ENCODE results near the gene LRRC57. TPM values are rescaled to one million over a fixed set of nuclear protein-coding genes. Genes with fewer than 3 reads are reported as not detected.

Gene LRRC57
- total and polyA plus RNA-seq, 2 of the 13 experiments (the other 11 are each of a cell fraction or from before 2014, with no cell fraction given): 5.8 to 14.8 TPM

- no peak for TF ChIP-seq PREB (CRISPR knock-in tag; IDR thresholded peaks at IDR 0.05)
- no peak; the same call in 1 of the 2 replicates for TF ChIP-seq ZNF235 (CRISPR knock-in tag; IDR thresholded peaks at IDR 0.05; ENCODE audit: borderline replicate concordance)
- no peak for TF ChIP-seq PRDM10 (CRISPR knock-in tag; IDR thresholded peaks at IDR 0.05; ENCODE audit: low read depth)
- peak; percentile 81 for TF ChIP-seq ZNF317 (CRISPR knock-in tag; IDR thresholded peaks at IDR 0.05)
- no peak for TF ChIP-seq CENPX (CRISPR knock-in tag; IDR thresholded peaks at IDR 0.05)
- peak; percentile 96 for TF ChIP-seq PHF20 (CRISPR knock-in tag; IDR thresholded peaks at IDR 0.05)
- TF ChIP-seq ZNF501 (CRISPR knock-in tag; IDR thresholded peaks at IDR 0.05): peak; percentile 93
- no peak; the same call in 1 of the 2 replicates for TF ChIP-seq SIX1 (CRISPR knock-in tag; IDR thresholded peaks at IDR 0.05; ENCODE audit: borderline replicate concordance)
- peak; percentile 66; the same call in 1 of the 2 replicates for TF ChIP-seq SMAD3 (CRISPR knock-in tag; IDR thresholded peaks at IDR 0.05)
- no peak; the same call in none of the 2 replicates for TF ChIP-seq SALL2 (CRISPR knock-in tag; IDR thresholded peaks at IDR 0.05)
- no peak for TF ChIP-seq NPAS2 (CRISPR knock-in tag; IDR thresholded peaks at IDR 0.05; ENCODE audit: borderline replicate concordance)
- peak; percentile 72 for TF ChIP-seq HNF1B (CRISPR knock-in tag; IDR thresholded peaks at IDR 0.05)
- no peak for TF ChIP-seq LCORL (IDR thresholded peaks at IDR 0.05)
- TF ChIP-seq LCORL (CRISPR knock-in tag; IDR thresholded peaks at IDR 0.05): peak; percentile 55; the same call in 1 of the 2 replicates
- no peak for TF ChIP-seq ZBTB49 (CRISPR knock-in tag; IDR thresholded peaks at IDR 0.05; ENCODE audit: borderline replicate concordance)
- 0 out of 2 replicates have a peak, but pooled peaks have one; percentile 5 for TF ChIP-seq FOSL1 (CRISPR knock-in tag; IDR thresholded peaks at IDR 0.05; ENCODE audit: borderline replicate concordance)
- TF ChIP-seq MNT (IDR thresholded peaks at IDR 0.05): 0 out of 2 replicates have a peak, but pooled peaks have one; percentile 1
- TF ChIP-seq TARDBP (CRISPR knock-in tag; IDR thresholded peaks at IDR 0.05): peak; percentile 86
These were observed at the start of gene LRRC57, which contains the start of gene HAUS2 (continued) for GRCh38 chr15:42548249-42549031.

All from HepG2 (cell line).